ENCODE measurements around the gene PCDHB7. TPM values are rescaled to one million over a fixed set of nuclear protein-coding genes. Genes with fewer than 3 reads are reported as not detected.
A peak's percentile ranks its signal among the peaks of the same experiment; 100 is the strongest.
"Not testable (repeated sequence)": the region's sequence is repeated elsewhere in the genome, so short reads cannot be mapped to it uniquely, and the experiment has no call there.

PCDHB7 gene
- total and polyA plus RNA-seq, 4 donors = 2.3 to 6.7 (median 5.2) TPM

DNA sequence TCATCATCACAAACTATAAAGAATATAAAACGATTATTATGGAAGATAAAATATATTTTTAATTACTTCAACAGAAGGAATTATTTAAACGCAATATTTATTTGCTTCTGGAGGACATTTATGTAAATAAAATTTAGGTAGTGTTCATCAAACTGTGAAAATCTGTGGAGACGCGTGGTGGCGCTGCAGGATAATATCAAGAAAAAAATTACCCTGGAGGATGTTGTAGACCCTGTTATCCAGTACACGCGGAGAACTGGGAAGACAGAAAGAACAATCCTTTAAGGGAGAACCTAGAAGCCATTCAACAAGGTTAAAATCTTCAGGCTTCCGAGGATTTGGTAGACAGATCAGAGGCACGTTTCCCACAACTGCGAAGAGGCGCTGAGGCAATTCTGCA lies 36.0 kb downstream of the PCDHB7 start, which contains the start of gene PCDHB12:
TSS of gene PCDHB12 (plus strand) at position 242 of the 400 bp plus-strand sequence. CDS start 189 bp downstream, outside the sequence.
- Histone ChIP-seq H3K27me3 (ENCODE audit: control insufficient read depth in 1 of 2, insufficient read depth in 2 of 2, low read length in 1 of 2) (no peaks in the 10 kb centered on the region), H3K9me3 (ENCODE audit: control insufficient read depth, low read length) (peaks cover 15% of the 10 kb centered on the region), H3K4me3 (ENCODE audit: low read length in 2 of 2) (peak within 1 kb of the TSS in 1 of 2 donors; percentile 28), H3K36me3 (ENCODE audit: control insufficient read depth in 1 of 2, insufficient read depth in 2 of 2, low read length in 1 of 2) (no peaks in the 10 kb centered on the region), H3K27ac (ENCODE audit: low read depth in 1 of 2, low read length in 2 of 2) (no peak within 1 kb of the TSS), H3K4me1 (ENCODE audit: control insufficient read depth in 1 of 2, insufficient read depth in 2 of 2, low read length in 2 of 2) (no peaks in the 10 kb centered on the region)
- no peak for DNase-seq
- intact Hi-C loops (cut with DNase I) = no loop called here
- WGBS, 2 donors = 14 to 18% methylated on average over 11 of the region's 11 CpGs
- ATAC-seq (ENCODE audit: low FRiP score) = no peak

DNA sequence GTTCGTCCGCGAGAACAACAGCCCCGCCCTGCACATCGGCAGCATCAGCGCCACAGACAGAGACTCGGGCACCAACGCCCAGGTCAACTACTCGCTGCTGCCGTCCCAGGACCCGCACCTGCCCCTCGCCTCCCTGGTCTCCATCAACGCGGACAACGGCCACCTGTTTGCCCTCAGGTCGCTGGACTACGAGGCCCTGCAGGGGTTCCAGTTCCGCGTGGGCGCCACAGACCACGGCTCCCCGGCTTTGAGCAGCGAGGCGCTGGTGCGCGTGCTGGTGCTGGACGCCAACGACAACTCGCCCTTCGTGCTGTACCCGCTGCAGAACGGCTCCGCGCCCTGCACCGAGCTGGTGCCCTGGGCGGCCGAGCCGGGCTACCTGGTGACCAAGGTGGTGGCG lies 37.8 kb downstream of the PCDHB7 start:
- H3K4me1 ChIP-seq (ENCODE audit: control insufficient read depth in 1 of 2, insufficient read depth in 2 of 2, low read length in 2 of 2); H3K27ac ChIP-seq (ENCODE audit: low read depth in 1 of 2, low read length in 2 of 2); intact Hi-C loops (cut with DNase I); H3K4me3 ChIP-seq (ENCODE audit: low read length in 2 of 2); H3K27me3 ChIP-seq (ENCODE audit: control insufficient read depth in 1 of 2, insufficient read depth in 2 of 2, low read length in 1 of 2); H3K36me3 ChIP-seq (ENCODE audit: control insufficient read depth in 1 of 2, insufficient read depth in 2 of 2, low read length in 1 of 2); DNase-seq; ATAC-seq (ENCODE audit: low FRiP score): not testable (repeated sequence)
- 24 to 33% methylated on average over 30 to 39 of the region's 39 CpGs for WGBS, 2 donors
- H3K9me3 ChIP-seq (ENCODE audit: control insufficient read depth, low read length) = peaks cover 16% of the 10 kb centered on the region

DNA sequence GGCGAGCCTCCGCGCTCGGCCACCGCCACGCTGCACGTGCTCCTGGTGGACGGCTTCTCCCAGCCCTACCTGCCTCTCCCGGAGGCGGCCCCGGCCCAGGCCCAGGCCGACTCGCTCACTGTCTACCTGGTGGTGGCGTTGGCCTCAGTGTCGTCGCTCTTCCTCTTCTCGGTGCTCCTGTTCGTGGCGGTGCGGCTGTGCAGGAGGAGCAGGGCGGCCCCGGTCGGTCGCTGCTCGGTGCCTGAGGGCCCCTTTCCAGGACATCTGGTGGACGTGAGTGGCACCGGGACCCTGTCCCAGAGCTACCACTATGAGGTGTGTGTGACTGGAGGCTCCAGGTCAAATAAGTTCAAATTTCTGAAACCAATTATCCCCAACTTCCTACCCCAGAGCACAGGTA lies 38.4 kb downstream of the PCDHB7 start:
- H3K4me1 ChIP-seq (ENCODE audit: control insufficient read depth in 1 of 2, insufficient read depth in 2 of 2, low read length in 2 of 2); intact Hi-C loops (cut with DNase I); H3K27ac ChIP-seq (ENCODE audit: low read depth in 1 of 2, low read length in 2 of 2); DNase-seq; H3K4me3 ChIP-seq (ENCODE audit: low read length in 2 of 2); H3K36me3 ChIP-seq (ENCODE audit: control insufficient read depth in 1 of 2, insufficient read depth in 2 of 2, low read length in 1 of 2); H3K27me3 ChIP-seq (ENCODE audit: control insufficient read depth in 1 of 2, insufficient read depth in 2 of 2, low read length in 1 of 2); ATAC-seq (ENCODE audit: low FRiP score): not testable (repeated sequence)
- H3K9me3 ChIP-seq (ENCODE audit: control insufficient read depth, low read length) = peaks cover 15% of the 10 kb centered on the region
- 18 to 26% methylated on average over 19 to 26 of the region's 27 CpGs for WGBS, 2 donors

DNA sequence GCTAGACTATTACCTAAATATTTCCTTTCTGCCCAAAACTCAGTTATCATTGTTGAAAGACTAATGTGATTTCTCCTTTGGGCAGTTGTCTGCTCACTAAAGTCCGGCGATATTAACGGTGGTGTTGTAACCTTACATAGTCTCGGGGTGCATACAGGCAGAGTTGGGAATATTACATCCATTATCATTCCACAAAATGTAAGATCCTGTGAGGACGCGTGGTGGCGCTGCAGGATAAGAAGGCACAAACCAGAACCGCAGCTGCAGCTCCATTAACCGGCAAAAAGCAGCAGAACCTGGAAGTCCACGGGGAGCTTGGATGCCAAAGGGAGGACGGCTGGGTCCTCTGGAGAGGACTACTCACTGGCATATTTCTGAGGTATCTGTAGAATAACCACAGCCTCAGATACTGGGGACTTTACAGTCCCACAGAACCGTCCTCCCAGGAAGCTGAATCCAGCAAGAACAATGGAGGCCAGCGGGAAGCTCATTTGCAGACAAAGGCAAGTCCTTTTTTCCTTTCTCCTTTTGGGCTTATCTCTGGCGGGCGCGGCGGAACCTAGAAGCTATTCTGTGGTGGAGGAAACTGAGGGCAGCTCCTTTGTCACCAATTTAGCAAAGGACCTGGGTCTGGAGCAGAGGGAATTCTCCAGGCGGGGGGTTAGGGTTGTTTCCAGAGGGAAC lies 41.4 kb downstream of the PCDHB7 start, which contains the start of gene PCDHB13:
TSS of gene PCDHB13 (plus strand) at position 264 of the 684 bp plus-strand sequence. CDS start at position 469, 205 bp downstream.
- WGBS, 2 donors = 8 to 10% methylated on average over 11 to 15 of the region's 18 CpGs
- H3K36me3 ChIP-seq (ENCODE audit: control insufficient read depth in 1 of 2, insufficient read depth in 2 of 2, low read length in 1 of 2); H3K4me1 ChIP-seq (ENCODE audit: control insufficient read depth in 1 of 2, insufficient read depth in 2 of 2, low read length in 2 of 2); ATAC-seq (ENCODE audit: low FRiP score); H3K4me3 ChIP-seq (ENCODE audit: low read length in 2 of 2); DNase-seq; intact Hi-C loops (cut with DNase I); H3K27ac ChIP-seq (ENCODE audit: low read depth in 1 of 2, low read length in 2 of 2); H3K27me3 ChIP-seq (ENCODE audit: control insufficient read depth in 1 of 2, insufficient read depth in 2 of 2, low read length in 1 of 2): not testable (repeated sequence)
- H3K9me3 ChIP-seq (ENCODE audit: control insufficient read depth, low read length) = peaks cover 20% of the 10 kb centered on the region

DNA sequence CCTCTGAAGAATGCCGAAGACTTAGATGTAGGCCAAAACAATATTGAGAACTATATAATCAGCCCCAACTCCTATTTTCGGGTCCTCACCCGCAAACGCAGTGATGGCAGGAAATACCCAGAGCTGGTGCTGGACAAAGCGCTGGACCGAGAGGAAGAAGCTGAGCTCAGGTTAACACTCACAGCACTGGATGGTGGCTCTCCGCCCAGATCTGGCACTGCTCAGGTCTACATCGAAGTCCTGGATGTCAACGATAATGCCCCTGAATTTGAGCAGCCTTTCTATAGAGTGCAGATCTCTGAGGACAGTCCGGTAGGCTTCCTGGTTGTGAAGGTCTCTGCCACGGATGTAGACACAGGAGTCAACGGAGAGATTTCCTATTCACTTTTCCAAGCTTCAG lies 42.1 kb downstream of the PCDHB7 start:
- H3K27me3 ChIP-seq (ENCODE audit: control insufficient read depth in 1 of 2, insufficient read depth in 2 of 2, low read length in 1 of 2); H3K27ac ChIP-seq (ENCODE audit: low read depth in 1 of 2, low read length in 2 of 2); H3K36me3 ChIP-seq (ENCODE audit: control insufficient read depth in 1 of 2, insufficient read depth in 2 of 2, low read length in 1 of 2); intact Hi-C loops (cut with DNase I); H3K4me1 ChIP-seq (ENCODE audit: control insufficient read depth in 1 of 2, insufficient read depth in 2 of 2, low read length in 2 of 2); DNase-seq; H3K4me3 ChIP-seq (ENCODE audit: low read length in 2 of 2): not testable (repeated sequence)
- peaks cover 19% of the 10 kb centered on the region for H3K9me3 ChIP-seq (ENCODE audit: control insufficient read depth, low read length)
- peak; percentile 7 for ATAC-seq (ENCODE audit: low FRiP score)
- WGBS, 2 donors = 50 to 52% methylated on average over 9 to 11 of the region's 12 CpGs

DNA sequence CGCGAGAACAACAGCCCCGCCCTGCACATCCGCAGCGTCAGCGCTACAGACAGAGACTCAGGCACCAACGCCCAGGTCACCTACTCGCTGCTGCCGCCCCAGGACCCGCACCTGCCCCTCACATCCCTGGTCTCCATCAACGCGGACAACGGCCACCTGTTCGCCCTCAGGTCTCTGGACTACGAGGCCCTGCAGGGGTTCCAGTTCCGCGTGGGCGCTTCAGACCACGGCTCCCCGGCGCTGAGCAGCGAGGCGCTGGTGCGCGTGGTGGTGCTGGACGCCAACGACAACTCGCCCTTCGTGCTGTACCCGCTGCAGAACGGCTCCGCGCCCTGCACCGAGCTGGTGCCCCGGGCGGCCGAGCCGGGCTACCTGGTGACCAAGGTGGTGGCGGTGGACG lies 43.1 kb downstream of the PCDHB7 start:
- H3K36me3 ChIP-seq (ENCODE audit: control insufficient read depth in 1 of 2, insufficient read depth in 2 of 2, low read length in 1 of 2); ATAC-seq (ENCODE audit: low FRiP score); H3K27me3 ChIP-seq (ENCODE audit: control insufficient read depth in 1 of 2, insufficient read depth in 2 of 2, low read length in 1 of 2); H3K27ac ChIP-seq (ENCODE audit: low read depth in 1 of 2, low read length in 2 of 2); H3K4me3 ChIP-seq (ENCODE audit: low read length in 2 of 2); H3K4me1 ChIP-seq (ENCODE audit: control insufficient read depth in 1 of 2, insufficient read depth in 2 of 2, low read length in 2 of 2); intact Hi-C loops (cut with DNase I); DNase-seq: not testable (repeated sequence)
- WGBS, 2 donors = 26 to 29% methylated on average over 27 to 37 of the region's 40 CpGs
- H3K9me3 ChIP-seq (ENCODE audit: control insufficient read depth, low read length) = peaks cover 14% of the 10 kb centered on the region

DNA sequence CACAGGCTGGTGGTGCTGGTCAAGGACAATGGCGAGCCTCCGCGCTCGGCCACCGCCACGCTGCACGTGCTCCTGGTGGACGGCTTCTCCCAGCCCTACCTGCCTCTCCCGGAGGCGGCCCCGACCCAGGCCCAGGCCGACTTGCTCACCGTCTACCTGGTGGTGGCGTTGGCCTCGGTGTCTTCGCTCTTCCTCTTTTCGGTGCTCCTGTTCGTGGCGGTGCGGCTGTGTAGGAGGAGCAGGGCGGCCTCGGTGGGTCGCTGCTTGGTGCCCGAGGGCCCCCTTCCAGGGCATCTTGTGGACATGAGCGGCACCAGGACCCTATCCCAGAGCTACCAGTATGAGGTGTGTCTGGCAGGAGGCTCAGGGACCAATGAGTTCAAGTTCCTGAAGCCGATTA lies 43.6 kb downstream of the PCDHB7 start:
- intact Hi-C loops (cut with DNase I); H3K4me1 ChIP-seq (ENCODE audit: control insufficient read depth in 1 of 2, insufficient read depth in 2 of 2, low read length in 2 of 2); H3K4me3 ChIP-seq (ENCODE audit: low read length in 2 of 2); H3K36me3 ChIP-seq (ENCODE audit: control insufficient read depth in 1 of 2, insufficient read depth in 2 of 2, low read length in 1 of 2); DNase-seq; H3K27me3 ChIP-seq (ENCODE audit: control insufficient read depth in 1 of 2, insufficient read depth in 2 of 2, low read length in 1 of 2); ATAC-seq (ENCODE audit: low FRiP score); H3K27ac ChIP-seq (ENCODE audit: low read depth in 1 of 2, low read length in 2 of 2): not testable (repeated sequence)
- WGBS, 2 donors = 27 to 30% methylated on average over 9 to 23 of the region's 26 CpGs
- H3K9me3 ChIP-seq (ENCODE audit: control insufficient read depth, low read length) = peaks cover 14% of the 10 kb centered on the region

DNA sequence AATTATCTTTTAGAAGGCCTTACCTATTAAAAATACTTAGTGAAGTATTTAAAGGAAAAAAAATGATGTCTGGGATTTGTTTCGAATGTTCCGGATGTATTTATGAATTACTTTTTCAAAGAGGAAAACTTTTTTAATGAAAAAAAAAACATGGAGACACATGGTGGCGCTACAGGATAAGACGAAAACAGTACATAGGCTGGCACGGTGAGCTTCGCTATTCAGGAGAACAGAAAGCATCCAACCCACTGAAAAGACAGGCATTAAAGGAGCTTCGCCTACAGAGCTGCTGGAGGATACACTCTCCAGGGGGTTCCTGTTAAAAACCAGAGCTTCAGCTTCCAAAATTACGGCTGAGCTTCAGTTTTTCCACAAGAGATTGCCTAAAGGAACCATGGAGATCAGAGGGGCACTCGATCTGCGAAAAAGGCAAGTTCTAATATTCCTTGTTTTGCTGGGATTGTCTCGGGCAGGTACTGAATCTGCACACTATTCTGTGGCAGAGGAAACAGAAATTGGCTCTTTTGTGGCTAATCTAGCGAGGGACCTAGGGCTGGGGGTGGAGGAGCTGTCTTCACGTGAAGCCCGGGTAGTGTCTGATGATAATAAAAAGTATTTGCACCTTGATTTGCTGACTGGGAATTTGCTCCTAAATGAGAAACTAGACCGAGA lies 50.8 kb downstream of the PCDHB7 start, which contains the start of gene PCDHB14:
TSS of gene PCDHB14 (plus strand) at position 232 of the 672 bp plus-strand sequence. CDS start at position 395, 163 bp downstream.
- intact Hi-C loops (cut with DNase I) = no loop called here
- Histone ChIP-seq H3K9me3 (ENCODE audit: control insufficient read depth, low read length) (peaks cover 23% of the 10 kb centered on the region), H3K27me3 (ENCODE audit: control insufficient read depth in 1 of 2, insufficient read depth in 2 of 2, low read length in 1 of 2) (no peaks in the 10 kb centered on the region), H3K4me3 (ENCODE audit: low read length in 2 of 2) (peak within 1 kb of the TSS in 1 of 2 donors; percentile 26), H3K27ac (ENCODE audit: low read depth in 1 of 2, low read length in 2 of 2) (no peak within 1 kb of the TSS), H3K4me1 (ENCODE audit: control insufficient read depth in 1 of 2, insufficient read depth in 2 of 2, low read length in 2 of 2) (no peaks in the 10 kb centered on the region), H3K36me3 (ENCODE audit: control insufficient read depth in 1 of 2, insufficient read depth in 2 of 2, low read length in 1 of 2) (peaks cover 3% of the 10 kb centered on the region in 2 donors)
- no peak for DNase-seq
- ATAC-seq (ENCODE audit: low FRiP score) = no peak
- WGBS, 2 donors = 18% methylated on average over 15 of the region's 15 CpGs
